Brain microvascular endothelial cell (primary cell): ENCODE data around the gene KPNB1.

ENCODE experiments used
- DNase-seq: peaks from one replicate; pipeline ENCODE4 v3.0.0-alpha.2; 2020
- H3K27ac ChIP-seq: fragments of 250-450 bp; sonication (Bioruptor Pico); 2 replicates; pipeline ENCODE4 v1.5.1; 2020; ENCODE audit warnings: mild to moderate bottlenecking, moderate library complexity
- H3K27me3 ChIP-seq: fragments of 250-450 bp; sonication (Bioruptor Pico); replicated peaks from 2 replicates; pipeline ENCODE4 v1.5.1; 2020; ENCODE audit warnings: mild to moderate bottlenecking
- H3K36me3 ChIP-seq: fragments of 250-450 bp; sonication (Bioruptor Pico); replicated peaks from 2 replicates; pipeline ENCODE4 v1.5.1; 2020; ENCODE audit warnings: mild to moderate bottlenecking
- H3K4me3 ChIP-seq: 2 replicates; pipeline ENCODE4 v1.5.1; 2011; ENCODE audit warnings: low read depth, mild to moderate bottlenecking, control low read depth, low read length, moderate library complexity
- CTCF ChIP-seq: IDR thresholded peaks from 2 replicates; pipeline ENCODE4 v1.5.1; 2011; ENCODE audit warnings: low read depth, mild to moderate bottlenecking, moderate library complexity, low read length, control low read depth, inconsistent platforms; ENCODE audit errors: missing control alignments
- in situ Hi-C: cut with HindIII; loops from 2 replicates; pipeline ENCODE4 v1.10.0; 2017; ENCODE audit warnings: low sequenced_read_pairs, low pct_ligation_motif_present

KPNB1 gene

GRCh38 chr17:47622180-47622549 lies 27.6 kb upstream of the KPNB1 start:
- Histone ChIP-seq H3K27me3 (no peaks in the 10 kb centered on the region), H3K4me3 (no peak overlapping the region), H3K36me3 (peaks cover 28% of the 10 kb centered on the region), H3K27ac (peak overlapping the region; percentile 62)
- TF ChIP-seq CTCF: no peak
- peak; percentile 1 for DNase-seq
- in situ Hi-C loops: no loop called here

- no peaks in the 10 kb centered on the region for H3K27me3 ChIP-seq
- DNase-seq: no peak
- no peak overlapping the region for H3K27ac ChIP-seq
- no peak for TF ChIP-seq CTCF
- in situ Hi-C loops: no loop called here
- peaks cover 14% of the 10 kb centered on the region for H3K36me3 ChIP-seq
- no peak overlapping the region for H3K4me3 ChIP-seq
Measured at GRCh38 chr17:47624727-47625068, 25.0 kb upstream of the KPNB1 start.

GRCh38 chr17:47628014-47628566 lies 21.6 kb upstream of the KPNB1 start:
- H3K4me3 ChIP-seq: no peak overlapping the region
- no peak for TF ChIP-seq CTCF
- DNase-seq: no peak
- H3K27ac ChIP-seq: no peak overlapping the region
- in situ Hi-C loops: no loop called here
- peaks cover 12% of the 10 kb centered on the region for H3K36me3 ChIP-seq
- no peaks in the 10 kb centered on the region for H3K27me3 ChIP-seq

DNA sequence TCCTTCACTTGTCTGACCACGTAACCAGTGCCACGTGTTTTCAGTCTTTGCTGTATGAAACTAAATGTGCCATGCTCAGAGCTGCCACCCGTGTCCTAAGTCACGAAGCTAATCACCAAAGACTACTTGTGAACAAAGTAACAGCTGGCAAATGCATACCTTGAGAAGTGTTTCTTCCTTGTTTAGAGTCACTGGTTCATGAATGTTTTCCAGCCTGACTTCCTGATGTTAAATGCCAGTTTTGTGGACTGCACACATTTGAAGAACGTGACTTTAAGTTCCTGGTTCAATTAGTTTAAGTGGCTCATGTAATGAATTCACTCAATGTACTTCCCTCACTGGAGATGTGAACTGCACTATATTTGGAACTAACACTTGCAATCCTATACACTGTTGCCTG lies 19.9 kb upstream of the KPNB1 start:
- H3K27ac ChIP-seq: no peak overlapping the region
- no peak overlapping the region for H3K4me3 ChIP-seq
- H3K36me3 ChIP-seq: peaks cover 2% of the 10 kb centered on the region
- no peak for TF ChIP-seq CTCF
- no peak for DNase-seq
- in situ Hi-C loops: no loop called here
- H3K27me3 ChIP-seq: no peaks in the 10 kb centered on the region

DNA sequence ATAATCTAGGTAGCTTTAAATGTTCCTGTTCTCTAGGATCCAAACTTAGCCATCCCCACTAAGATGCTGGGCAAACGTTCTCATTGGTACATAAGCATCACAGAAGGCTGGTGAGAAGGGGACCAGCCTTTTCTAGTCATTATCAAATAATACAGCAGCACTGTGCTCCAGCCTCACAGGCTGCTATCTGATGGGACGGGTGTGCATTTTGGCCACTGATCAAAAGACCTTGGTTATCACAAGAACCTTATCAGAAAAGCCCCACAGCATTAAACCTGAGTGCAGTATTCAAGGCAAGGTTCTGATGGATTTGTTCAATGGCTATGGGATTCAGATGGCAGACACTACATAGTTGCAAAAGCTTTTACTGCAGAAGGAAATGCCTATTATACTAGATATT lies 19.1 kb upstream of the KPNB1 start:
- H3K27me3 ChIP-seq: no peaks in the 10 kb centered on the region
- DNase-seq: no peak
- no peaks in the 10 kb centered on the region for H3K36me3 ChIP-seq
- H3K4me3 ChIP-seq: no peak overlapping the region
- in situ Hi-C loops: no loop called here
- no peak for TF ChIP-seq CTCF
- no peak overlapping the region for H3K27ac ChIP-seq

GRCh38 chr17:47632991-47633390 lies 16.7 kb upstream of the KPNB1 start:
- TF ChIP-seq CTCF: no peak
- Histone ChIP-seq H3K27ac (no peak overlapping the region), H3K36me3 (no peaks in the 10 kb centered on the region), H3K4me3 (no peak overlapping the region), H3K27me3 (no peaks in the 10 kb centered on the region)
- in situ Hi-C loops: no loop called here
- no peak for DNase-seq
